Activated CD4-positive, alpha-beta T cell treated with anti-CD3 and anti-CD28 coated beads, Interleukin-2, Interleukin-4, amounts not matched to agents 100 ng/mL and 50 ng/mL, durations not matched to agents 16 hours and 8 hours (primary cell): ENCODE data around the gene ZNF740.
A peak's percentile ranks its signal among the peaks of the same experiment; 100 is the strongest.
"Not testable (repeated sequence)": the region's sequence is repeated elsewhere in the genome, so short reads cannot be mapped to it uniquely, and the experiment has no call there.

Experiments
- DNase-seq: peaks from one replicate; pipeline ENCODE4 v3.0.0-alpha.2; 2020; ENCODE audit warnings: low spot score

Gene ZNF740

GRCh38 chr12:53194973-53195372, 14.5 kb downstream of the ZNF740 start:
- DNase-seq, result no peak

DNA sequence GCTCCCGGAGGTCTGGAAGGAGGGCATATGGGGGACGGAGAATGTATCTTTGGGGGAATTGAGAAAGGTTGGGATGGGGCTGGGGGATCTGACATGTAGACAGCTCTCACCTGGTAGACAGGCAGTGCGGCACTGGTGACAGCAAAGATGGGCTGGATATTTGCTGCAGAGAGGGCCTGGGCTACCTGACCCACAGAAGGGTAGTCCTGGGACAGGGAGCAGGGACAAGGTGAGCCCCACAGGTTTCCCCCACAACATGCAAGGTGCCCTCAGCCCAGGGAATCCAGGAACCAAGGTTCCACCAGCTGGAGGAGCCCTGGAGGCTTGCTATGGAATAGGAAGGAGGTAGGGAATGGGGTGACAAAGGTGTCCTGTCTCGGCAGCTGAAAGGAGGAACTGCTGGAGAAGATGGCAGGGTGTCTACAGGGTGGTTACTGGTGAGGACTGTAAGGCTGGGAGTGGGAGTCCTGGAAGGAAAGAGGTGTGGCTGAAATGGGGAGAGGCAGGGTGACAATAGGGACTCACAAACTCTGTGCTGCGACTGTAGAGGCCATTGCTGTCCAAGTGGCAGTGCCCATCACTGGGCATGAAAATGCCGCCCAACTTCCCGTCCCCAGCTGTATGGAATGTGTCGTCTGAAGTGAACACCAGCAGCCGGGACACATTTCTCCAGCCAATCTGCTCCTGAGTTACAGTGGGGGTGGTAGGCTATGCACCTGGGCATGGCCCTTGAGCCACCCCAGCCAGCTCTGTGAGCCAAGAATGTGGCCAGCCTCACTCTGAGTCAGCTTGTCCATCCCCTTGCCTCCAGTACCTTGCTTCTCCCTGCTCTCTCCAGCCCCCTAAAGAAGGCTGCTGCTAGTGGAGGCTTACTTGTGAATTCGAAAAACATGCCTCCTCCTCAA, 15.2 kb downstream of the ZNF740 start:
- no peak for DNase-seq

- no peak for DNase-seq
These were observed 16.0 kb downstream of the ZNF740 start for GRCh38 chr12:53196486-53196885.

GRCh38 chr12:53197011-53197640, 16.6 kb downstream of the ZNF740 start:
- DNase-seq, result no peak

GRCh38 chr12:53198486-53199110, 18.1 kb downstream of the ZNF740 start:
- DNase-seq, result no peak

- DNase-seq, result no peak
These were observed 19.2 kb downstream of the ZNF740 start for GRCh38 chr12:53199700-53200099.

DNA sequence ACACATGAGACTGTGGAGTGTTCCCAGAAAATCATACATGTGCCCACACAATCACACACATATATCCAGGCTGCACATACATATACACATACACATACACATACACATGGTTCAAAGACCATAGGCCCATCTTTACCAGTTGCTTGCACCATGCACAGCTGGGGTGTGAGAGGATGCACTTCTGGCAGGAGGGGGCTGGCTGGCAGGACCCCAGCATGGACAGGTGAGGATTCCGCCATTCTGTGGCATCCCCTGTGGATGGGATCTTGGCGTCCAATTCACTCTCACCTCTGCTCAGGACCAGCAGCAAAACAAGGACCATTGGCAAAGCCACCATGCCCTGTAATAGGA, 19.6 kb downstream of the ZNF740 start:
- no peak for DNase-seq

- DNase-seq, result peak; percentile 75
These were observed 20.1 kb downstream of the ZNF740 start for GRCh38 chr12:53200458-53201176.

GRCh38 chr12:53201177-53201541, 20.6 kb downstream of the ZNF740 start:
- DNase-seq, result no peak

GRCh38 chr12:53201639-53202038, 21.1 kb downstream of the ZNF740 start:
- no peak for DNase-seq

DNA sequence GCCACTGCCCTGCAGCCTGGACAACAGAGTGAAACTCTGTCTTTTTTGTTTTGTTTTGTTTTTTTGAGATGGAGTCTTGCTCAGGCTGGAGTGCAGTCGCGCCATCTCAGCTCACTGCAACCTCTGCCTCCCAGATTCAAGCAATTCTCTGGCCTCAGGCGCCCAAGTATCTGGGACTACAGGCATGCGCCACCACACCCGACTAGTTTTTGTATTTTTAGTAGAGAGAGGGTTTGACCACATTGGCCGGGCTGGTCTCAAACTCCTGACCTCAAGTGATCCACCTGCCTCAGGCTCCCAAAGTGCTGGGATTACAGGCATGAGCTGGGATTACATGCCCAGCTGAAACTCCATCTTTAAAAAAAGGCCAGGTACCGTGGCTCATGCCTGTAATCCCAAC, 21.8 kb downstream of the ZNF740 start:
- DNase-seq, result not testable (repeated sequence)

DNA sequence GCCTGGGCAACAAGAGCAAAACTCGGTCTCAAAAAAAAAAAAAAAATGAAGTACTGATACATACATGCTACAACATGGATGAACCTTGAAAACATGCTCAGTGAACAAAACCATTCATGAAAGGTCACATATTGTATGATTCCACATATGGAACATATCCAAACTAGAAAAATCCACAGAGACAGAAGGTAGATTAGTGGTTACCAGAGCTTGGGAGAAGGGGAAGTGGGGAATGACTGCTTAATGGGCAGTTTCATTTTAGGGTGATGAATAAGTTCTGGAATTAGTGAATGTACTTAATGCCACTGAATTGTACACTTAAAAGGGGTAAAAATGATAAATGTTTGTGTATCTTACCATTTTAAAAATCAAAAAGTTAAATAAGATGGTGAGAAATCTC, 23.8 kb downstream of the ZNF740 start:
- DNase-seq, result no peak

- peak; percentile 93 for DNase-seq
These were observed 25.4 kb downstream of the ZNF740 start for GRCh38 chr12:53205747-53206419.

- peak; percentile 82 for DNase-seq
These were observed 26.5 kb downstream of the ZNF740 start, which contains the start of gene ITGB7 for GRCh38 chr12:53207042-53207441. Gene ITGB7 (minus strand): TSS chr12:53207251. CDS start chr12:53200443, 6,808 bp downstream.

- DNase-seq, result no peak
These were observed 27.9 kb downstream of the ZNF740 start for GRCh38 chr12:53208435-53208834.

- DNase-seq, result peak; percentile 64
These were observed 28.4 kb downstream of the ZNF740 start for GRCh38 chr12:53208877-53209463.

DNA sequence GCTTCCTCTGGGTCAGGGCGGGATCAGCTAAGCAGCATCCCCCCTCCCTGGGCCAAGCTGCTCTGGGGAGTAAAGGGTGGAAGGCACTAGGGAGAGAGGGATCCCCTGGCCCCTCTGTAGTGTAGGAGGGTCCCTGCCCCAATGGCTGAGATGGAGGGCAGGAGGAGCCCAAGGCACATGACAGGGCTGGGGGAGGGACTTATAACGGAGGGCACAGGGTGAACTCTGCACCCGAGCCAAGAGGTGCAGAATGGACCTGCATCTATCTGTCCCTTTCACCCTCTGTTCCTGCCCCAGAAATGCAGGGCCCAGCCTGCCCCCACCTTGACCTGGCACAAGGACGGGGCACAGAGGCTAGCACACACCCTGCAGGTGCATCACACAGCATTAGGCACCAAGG, 30.3 kb downstream of the ZNF740 start:
- DNase-seq, result no peak

DNA sequence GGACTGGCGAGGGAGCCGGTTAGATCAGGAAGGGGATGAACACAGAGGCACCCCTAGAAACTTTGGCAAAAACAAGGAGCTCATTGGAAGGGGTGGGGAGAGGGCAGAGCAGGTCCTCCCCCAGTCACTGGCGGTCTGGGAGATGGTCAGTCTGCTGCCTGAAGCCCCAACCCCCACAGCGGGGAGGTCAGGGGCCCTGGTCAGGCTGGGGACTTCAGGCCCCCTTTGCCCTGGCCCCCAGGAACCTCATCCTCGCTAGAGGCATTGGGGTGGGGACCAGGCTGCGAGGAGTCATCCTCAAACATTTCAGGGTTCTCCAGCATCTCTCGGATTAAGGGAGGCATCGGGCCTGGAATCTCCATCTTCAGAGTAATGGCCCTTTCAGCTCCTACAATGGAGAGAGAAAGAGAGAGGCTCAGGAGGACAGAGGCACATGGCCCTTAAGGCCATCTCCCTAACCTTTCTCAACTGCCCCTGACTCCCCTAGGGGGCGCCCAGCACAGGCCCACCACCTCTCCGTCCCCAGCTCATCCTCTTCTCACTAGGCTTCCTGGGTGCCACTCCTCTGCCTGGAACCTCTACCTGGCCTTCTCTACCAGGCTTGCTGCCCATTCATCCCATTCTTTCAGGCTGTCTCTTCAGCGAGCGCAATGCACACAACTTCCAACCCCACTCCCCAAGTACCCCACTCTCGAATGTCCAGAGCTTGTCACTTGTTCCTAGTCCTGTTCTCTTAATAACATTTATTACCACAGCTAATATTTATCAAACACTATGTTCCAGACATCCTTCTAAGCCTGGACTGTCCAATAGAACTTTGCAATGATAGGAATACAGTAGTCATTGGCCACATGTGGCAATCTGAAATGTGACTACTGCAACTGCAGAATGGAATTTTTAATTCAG, 31.2 kb downstream of the ZNF740 start:
- no peak for DNase-seq

DNA sequence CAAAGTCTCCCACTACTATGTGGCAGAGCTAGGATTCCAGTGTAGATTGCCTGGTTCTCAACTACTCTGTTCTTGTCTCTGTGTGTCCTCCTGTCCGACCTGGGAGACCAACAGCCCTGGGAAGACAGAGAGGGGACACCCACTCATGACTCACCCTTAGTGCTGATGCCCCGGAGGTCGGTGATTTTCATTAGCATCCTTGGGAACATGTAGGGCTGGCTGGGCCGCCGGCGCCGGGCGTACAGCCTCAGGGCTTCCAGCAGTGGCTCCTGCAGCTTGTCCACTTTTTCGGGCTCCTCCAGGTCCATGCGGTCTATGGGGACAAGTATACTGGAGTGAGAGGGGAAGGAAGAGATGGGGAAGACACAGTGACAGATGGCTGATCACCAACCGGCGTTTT, 32.4 kb downstream of the ZNF740 start:
- no peak for DNase-seq

DNA sequence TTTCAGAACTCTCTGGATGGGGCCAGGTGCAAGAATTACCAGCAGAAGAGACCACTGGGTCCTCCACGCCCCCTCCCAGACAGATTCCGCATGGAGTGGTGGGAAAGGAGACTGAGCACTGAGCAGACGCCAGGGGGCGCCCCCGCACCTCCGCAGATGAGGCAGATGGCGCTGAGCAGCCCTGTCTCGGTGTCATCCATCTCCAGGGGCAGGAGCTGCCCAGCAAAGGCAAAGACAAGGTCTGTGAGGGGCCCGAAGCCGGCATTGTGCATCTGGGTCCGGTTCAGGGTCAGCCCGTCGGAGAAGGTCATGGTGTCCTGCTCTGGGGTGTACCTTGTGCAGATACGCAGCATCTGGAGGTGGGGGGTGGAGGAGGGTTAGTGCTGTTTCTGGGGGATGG, 32.8 kb downstream of the ZNF740 start:
- peak; percentile 87 for DNase-seq
